ENCODE data around the gene MYH10. TPM values are rescaled to one million over a fixed set of nuclear protein-coding genes. Genes with fewer than 3 reads are reported as not detected.

Gene MYH10
- 1 to 10 TPM; 7.7 to 8.1 TPM for total RNA-seq

DNA sequence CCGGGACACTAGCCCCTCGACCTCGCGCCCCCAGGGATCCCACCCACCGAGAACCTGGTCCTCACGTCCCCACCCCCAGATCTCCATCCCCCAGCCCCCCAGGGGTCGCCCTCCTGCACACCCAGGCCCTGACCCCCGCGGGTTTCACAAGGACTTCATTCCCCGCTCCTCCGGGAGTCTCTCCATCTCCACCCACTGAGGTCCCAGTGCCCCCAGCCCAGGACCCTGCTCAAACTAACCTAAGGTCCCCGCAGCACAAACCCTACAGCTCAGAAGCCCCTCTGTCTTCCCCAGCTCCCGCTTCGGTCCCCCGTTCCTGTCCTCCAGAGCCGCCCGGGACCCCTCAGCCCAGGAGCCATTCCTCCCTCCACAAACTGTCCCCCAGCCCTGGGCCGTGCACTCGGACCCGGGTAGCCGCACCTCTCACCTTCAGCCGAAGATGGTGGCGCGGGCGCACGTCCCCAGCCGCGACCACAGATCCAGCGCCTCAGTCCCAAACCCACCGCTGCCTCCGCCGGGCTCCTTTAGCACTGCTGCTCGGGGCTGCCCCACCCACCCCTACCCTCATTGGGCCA is at the start of gene MYH10:
MYH10 (minus strand) TSS at position 499 of the 575 bp plus-strand sequence. CDS start 7,479 bp downstream, outside the sequence.
- peak within 1 kb of the TSS; percentile 82 for H3K27ac Mint-ChIP-seq
- CTCF ChIA-PET = interaction anchor here (0.9 kb wide), 1 partner anchor 116 kb away, joined by 3 read pairs; no protein-coding TSS in a partner anchor
- H3K36me3 Mint-ChIP-seq (ENCODE audit: low read depth) = no peaks in the 10 kb centered on the region
- H3K4me1 Mint-ChIP-seq (ENCODE audit: low read depth) = peaks cover 10% of the 10 kb centered on the region
- peak within 1 kb of the TSS; percentile 97 for H3K4me3 Mint-ChIP-seq
- no peaks in the 10 kb centered on the region for H3K9me3 Mint-ChIP-seq (ENCODE audit: insufficient read depth)
- DNase-seq (no peak), ATAC-seq (no peak)
- H3K27me3 Mint-ChIP-seq (ENCODE audit: low read depth) = peaks cover 60% of the 10 kb centered on the region
- POLR2A ChIA-PET = no interaction called here

DNA sequence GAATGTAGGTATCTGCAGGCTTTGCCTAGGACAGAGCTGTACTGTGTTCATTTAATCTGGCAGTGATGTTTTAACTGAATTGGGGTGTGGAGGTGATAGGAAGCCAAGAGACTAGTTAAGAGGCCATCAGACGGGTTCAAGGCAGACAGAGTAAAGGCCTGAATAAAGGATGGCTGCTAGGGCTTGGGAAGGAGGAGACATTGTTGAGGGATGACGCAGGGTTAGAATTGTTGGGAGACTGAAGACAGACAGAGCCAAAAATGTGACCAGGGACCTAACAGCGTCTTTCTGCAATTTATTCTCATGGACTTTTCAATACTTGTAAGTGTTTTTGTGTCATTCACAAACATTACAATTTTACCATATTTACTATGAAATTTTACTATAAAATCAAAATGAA is 48.6 kb upstream of the MYH10 start:
- H3K27me3 Mint-ChIP-seq (ENCODE audit: low read depth) = peaks cover 18% of the 10 kb centered on the region
- ChIA-PET CTCF (no interaction called here), POLR2A (no interaction called here)
- ATAC-seq (no peak), DNase-seq (no peak)
- H3K27ac Mint-ChIP-seq = no peak overlapping the region
- H3K4me1 Mint-ChIP-seq (ENCODE audit: low read depth) = no peaks in the 10 kb centered on the region
- no peak overlapping the region for H3K4me3 Mint-ChIP-seq
- no peaks in the 10 kb centered on the region for H3K9me3 Mint-ChIP-seq (ENCODE audit: insufficient read depth)
- no peaks in the 10 kb centered on the region for H3K36me3 Mint-ChIP-seq (ENCODE audit: low read depth)

DNA sequence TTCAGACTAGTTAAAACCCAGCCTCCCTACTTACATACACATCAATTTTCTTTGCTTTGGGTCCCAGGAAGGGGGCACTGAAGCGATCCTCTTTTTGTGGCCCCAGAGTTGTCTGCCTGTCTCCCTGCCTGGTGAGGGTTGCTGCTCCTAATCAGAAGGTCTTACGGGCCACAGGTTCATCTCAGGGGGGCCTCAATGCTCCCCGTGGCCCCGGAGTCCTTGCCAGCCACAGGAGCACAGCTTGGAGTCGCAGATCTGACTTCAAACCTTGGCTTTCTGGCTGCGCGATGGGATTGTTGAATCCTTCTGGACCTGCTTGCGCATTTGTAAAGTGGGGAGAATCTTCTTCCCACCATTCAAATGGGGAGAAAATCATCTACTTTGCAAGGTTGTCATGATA is 44.8 kb upstream of the MYH10 start:
- no peak for DNase-seq
- no peaks in the 10 kb centered on the region for H3K9me3 Mint-ChIP-seq (ENCODE audit: insufficient read depth)
- H3K4me3 Mint-ChIP-seq = no peak overlapping the region
- ATAC-seq = no peak
- ChIA-PET CTCF (no interaction called here), POLR2A (no interaction called here)
- H3K4me1 Mint-ChIP-seq (ENCODE audit: low read depth) = no peaks in the 10 kb centered on the region
- H3K36me3 Mint-ChIP-seq (ENCODE audit: low read depth) = no peaks in the 10 kb centered on the region
- peaks cover 20% of the 10 kb centered on the region for H3K27me3 Mint-ChIP-seq (ENCODE audit: low read depth)
- no peak overlapping the region for H3K27ac Mint-ChIP-seq

DNA sequence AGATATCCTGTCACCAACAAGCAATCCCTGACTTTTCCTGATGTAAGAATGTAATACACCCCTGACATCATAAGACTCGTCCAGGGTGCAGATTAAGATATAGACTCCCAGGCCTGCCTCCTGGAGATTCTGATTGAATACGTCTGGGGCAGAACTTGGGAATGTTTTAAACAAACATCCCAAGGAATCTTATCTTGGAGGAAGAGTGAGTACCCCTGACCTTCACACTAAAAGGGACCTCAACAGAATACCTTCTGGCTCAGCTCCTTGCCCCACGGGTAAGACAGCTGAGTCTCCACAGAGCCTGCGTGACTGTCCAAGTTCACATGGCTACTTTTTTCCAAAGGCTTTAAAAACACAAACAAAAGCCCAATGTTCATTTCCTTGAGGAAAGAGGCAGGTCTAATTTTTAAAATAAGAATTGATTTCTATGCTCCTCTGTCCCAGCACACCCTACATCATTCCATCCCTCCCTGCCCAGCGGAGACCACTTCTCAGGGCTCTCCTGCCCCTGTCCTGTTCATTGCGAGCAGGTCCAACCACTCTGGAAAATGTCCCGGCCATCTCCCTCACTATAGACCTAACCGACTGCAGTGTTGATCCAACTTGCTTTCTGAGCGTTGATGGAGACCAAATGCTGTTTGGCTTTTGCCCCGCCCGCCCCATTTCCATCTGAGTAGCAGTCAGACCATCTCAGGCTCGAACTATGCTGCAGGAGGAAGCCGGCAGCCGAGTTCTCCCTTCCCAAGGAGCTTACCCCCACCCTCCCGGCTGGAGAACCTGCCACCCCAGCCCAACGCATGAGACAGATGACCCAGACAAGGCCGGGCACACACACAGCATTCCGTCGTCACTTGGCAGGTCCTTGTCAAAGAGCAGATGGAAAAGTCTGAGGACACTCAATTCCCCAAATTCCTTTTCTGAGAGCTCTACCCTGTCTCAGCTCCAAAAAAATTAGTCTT is 44.1 kb upstream of the MYH10 start:
- DNase-seq = no peak
- peaks cover 20% of the 10 kb centered on the region for H3K27me3 Mint-ChIP-seq (ENCODE audit: low read depth)
- no peak overlapping the region for H3K27ac Mint-ChIP-seq
- H3K9me3 Mint-ChIP-seq (ENCODE audit: insufficient read depth) = no peaks in the 10 kb centered on the region
- no peaks in the 10 kb centered on the region for H3K4me1 Mint-ChIP-seq (ENCODE audit: low read depth)
- ChIA-PET CTCF (no interaction called here), POLR2A (no interaction called here)
- H3K4me3 Mint-ChIP-seq = no peak overlapping the region
- no peak for ATAC-seq
- no peaks in the 10 kb centered on the region for H3K36me3 Mint-ChIP-seq (ENCODE audit: low read depth)

DNA sequence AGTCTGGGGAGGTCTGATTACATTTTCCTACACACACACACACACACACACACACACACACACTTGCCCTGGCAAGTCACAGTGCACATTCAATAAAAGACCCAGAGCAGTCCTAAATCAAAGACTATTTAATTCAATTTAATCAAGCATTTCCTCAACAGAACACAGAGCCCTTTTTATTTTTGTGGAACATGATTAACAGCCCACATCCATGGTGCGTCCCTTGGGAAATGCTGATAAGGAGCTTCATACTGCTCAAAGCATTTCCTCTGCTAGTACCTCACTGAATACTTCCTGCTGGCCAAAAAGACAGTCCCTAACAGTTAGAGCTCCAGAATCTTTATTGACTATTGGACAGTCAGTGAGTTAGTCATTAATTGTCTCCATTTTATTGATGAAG is 43.1 kb upstream of the MYH10 start:
- CTCF ChIA-PET = no interaction called here
- no peak overlapping the region for H3K27ac Mint-ChIP-seq
- peaks cover 14% of the 10 kb centered on the region for H3K27me3 Mint-ChIP-seq (ENCODE audit: low read depth)
- DNase-seq (no peak), ATAC-seq (no peak)
- H3K4me3 Mint-ChIP-seq = no peak overlapping the region
- H3K36me3 Mint-ChIP-seq (ENCODE audit: low read depth) = no peaks in the 10 kb centered on the region
- POLR2A ChIA-PET = no interaction called here
- no peaks in the 10 kb centered on the region for H3K4me1 Mint-ChIP-seq (ENCODE audit: low read depth)
- H3K9me3 Mint-ChIP-seq (ENCODE audit: insufficient read depth) = no peaks in the 10 kb centered on the region

DNA sequence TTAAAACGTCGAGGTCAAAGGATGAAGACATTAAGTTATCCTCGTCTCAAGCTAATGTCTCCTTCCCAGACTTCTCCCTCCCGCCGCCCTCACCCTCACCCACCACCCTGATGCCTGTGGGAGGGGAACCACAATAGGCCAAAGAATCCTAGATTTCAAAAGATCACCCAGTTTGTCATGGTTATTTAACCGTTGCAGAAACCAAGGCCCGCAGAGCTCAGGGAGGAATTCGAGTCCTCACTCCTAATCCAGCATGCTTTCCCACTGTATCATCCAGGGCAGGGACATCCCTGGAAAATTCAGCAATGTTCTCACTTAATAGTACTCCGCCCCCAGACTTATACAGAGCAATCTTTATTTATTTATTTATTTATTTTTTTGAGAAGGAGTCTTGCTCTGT is 41.8 kb upstream of the MYH10 start:
- Mint-ChIP-seq H3K27me3 (ENCODE audit: low read depth) (peaks cover 11% of the 10 kb centered on the region), H3K9me3 (ENCODE audit: insufficient read depth) (no peaks in the 10 kb centered on the region), H3K4me1 (ENCODE audit: low read depth) (no peaks in the 10 kb centered on the region), H3K27ac (no peak overlapping the region), H3K36me3 (ENCODE audit: low read depth) (no peaks in the 10 kb centered on the region), H3K4me3 (no peak overlapping the region)
- ChIA-PET CTCF (no interaction called here), POLR2A (no interaction called here)
- DNase-seq = no peak
- no peak for ATAC-seq

DNA sequence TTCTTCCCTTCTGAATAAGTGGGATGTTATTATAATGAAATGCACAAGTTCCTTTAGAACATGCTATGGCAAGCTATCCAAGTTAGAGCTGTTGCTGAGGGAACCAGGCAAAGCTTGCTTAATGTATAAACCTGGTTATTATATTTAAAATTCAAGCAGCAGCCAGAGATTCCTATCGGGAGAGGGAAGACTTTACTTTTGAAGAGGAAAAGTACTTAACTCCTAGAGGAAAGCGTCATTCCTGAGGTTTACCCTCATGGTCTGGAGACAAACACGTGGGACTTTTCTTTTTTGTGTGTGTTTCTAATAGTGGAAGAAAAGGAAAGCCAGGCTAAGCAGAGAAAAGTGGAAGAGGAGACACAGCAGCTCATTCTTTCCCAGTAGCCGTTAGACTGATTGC is 39.9 kb upstream of the MYH10 start:
- Mint-ChIP-seq H3K4me1 (ENCODE audit: low read depth) (no peaks in the 10 kb centered on the region), H3K4me3 (no peak overlapping the region), H3K27me3 (ENCODE audit: low read depth) (peaks cover 4% of the 10 kb centered on the region), H3K9me3 (ENCODE audit: insufficient read depth) (no peaks in the 10 kb centered on the region), H3K27ac (no peak overlapping the region), H3K36me3 (ENCODE audit: low read depth) (no peaks in the 10 kb centered on the region)
- POLR2A ChIA-PET = no interaction called here
- CTCF ChIA-PET = no interaction called here
- DNase-seq (no peak), ATAC-seq (no peak)

DNA sequence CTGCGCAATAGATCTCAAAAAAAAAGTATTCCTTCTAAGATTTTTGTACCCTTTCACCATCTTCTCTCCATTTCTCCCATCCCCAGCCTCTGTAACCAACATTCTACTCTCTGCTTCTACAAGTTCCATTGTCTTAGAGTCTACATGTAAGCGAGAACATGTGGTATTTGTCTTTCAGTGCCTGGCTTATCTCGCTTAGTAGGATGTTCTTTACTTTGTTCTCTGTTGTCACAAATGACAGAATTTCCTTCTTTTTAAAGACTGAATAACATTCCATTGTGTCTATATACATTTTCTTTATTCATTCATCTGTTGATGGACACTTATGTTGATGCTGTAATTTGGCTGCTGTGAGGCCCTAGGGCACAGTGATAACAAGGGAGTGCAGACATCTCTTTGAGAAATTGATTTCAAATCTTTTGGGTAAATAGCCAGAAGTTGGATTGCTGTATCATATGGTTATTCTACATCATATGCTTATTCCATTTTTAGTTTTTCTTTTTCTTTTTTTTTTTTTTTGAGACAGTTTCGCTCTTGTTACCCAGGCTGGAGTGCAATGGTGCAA is 37.7 kb upstream of the MYH10 start:
- no peaks in the 10 kb centered on the region for H3K4me1 Mint-ChIP-seq (ENCODE audit: low read depth)
- ChIA-PET POLR2A (no interaction called here), CTCF (no interaction called here)
- H3K4me3 Mint-ChIP-seq = no peak overlapping the region
- no peaks in the 10 kb centered on the region for H3K9me3 Mint-ChIP-seq (ENCODE audit: insufficient read depth)
- peaks cover 7% of the 10 kb centered on the region for H3K27me3 Mint-ChIP-seq (ENCODE audit: low read depth)
- H3K36me3 Mint-ChIP-seq (ENCODE audit: low read depth) = no peaks in the 10 kb centered on the region
- no peak for DNase-seq
- H3K27ac Mint-ChIP-seq = no peak overlapping the region
- no peak for ATAC-seq

DNA sequence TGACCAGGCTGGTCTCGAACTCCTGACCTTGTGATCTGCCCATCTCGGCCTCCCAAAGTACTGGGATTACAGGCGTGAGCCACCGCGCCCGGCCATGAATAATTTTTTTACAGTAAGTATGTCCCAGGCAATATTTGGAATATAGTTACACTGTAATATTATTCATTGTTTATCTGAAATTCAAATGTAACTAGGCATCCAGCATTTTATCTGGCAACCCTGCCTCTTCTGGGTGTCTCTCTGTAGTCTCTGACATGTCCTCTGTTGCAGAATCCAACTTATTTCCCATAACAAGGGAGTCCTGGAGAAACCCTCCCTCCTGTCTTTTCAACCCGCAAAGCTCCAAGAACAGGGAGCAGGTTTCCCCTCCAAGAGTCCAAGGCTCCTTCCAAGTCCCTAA is 36.9 kb upstream of the MYH10 start:
- POLR2A ChIA-PET = no interaction called here
- Mint-ChIP-seq H3K4me3 (no peak overlapping the region), H3K27ac (no peak overlapping the region), H3K9me3 (ENCODE audit: insufficient read depth) (no peaks in the 10 kb centered on the region), H3K4me1 (ENCODE audit: low read depth) (no peaks in the 10 kb centered on the region), H3K27me3 (ENCODE audit: low read depth) (peaks cover 5% of the 10 kb centered on the region), H3K36me3 (ENCODE audit: low read depth) (no peaks in the 10 kb centered on the region)
- CTCF ChIA-PET = no interaction called here
- ATAC-seq (no peak), DNase-seq (no peak)

DNA sequence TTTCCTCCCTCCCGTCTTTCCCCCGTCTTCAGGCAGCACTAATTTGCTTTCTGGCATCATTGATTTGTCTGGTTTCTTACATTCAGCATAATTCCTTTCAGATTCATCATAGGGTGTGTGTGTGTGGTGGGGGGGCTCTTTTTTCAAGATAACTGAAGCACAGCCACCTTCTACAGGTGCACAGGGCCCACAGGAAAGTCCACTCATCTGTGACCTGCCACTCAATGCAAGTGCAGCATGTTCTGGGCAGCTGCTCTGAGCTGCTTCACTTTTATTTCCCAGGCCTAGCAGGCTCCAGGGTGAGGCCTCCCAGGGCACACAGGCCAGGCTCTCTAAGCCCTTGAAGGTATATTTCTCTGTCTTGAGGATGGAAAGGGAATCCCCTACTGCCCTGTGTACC is 35.2 kb upstream of the MYH10 start:
- Mint-ChIP-seq H3K36me3 (ENCODE audit: low read depth) (no peaks in the 10 kb centered on the region), H3K27ac (no peak overlapping the region), H3K27me3 (ENCODE audit: low read depth) (peaks cover 5% of the 10 kb centered on the region), H3K4me3 (no peak overlapping the region), H3K4me1 (ENCODE audit: low read depth) (no peaks in the 10 kb centered on the region), H3K9me3 (ENCODE audit: insufficient read depth) (no peaks in the 10 kb centered on the region)
- no peak for DNase-seq
- ATAC-seq = no peak
- POLR2A ChIA-PET = no interaction called here
- CTCF ChIA-PET = no interaction called here

DNA sequence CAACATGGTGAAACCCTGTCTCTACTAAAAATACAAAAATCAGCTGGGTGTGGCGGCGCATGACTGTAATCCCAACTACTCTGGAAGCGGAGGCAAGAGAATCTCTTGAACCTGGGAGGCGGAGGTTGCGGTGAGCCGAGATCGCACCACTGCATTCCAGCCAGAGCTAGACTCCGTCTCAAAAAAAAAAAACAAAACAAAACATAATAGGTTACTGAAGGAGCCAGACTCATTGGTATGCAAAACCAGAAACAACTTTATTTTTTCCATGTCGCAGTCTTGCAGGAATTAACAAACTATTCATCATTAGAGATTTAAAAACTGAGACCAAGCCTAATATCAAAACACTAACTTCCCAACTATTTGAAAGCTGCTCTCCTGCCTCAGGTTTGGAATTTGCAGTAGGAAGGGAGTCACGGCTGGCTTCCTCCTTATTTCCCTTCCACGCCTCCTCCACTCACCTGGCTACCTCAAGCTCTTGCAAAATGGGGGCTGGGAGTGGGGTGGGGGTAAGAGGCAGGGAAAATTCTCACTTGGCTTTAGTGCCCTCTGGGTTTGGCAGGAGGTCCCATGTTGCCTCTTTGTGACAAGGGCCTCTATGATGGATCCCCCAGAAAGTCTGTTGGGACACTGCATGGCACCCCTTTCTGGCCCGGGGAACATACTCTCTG is 34.1 kb upstream of the MYH10 start:
- no peak overlapping the region for H3K27ac Mint-ChIP-seq
- H3K4me1 Mint-ChIP-seq (ENCODE audit: low read depth) = peaks cover 7% of the 10 kb centered on the region
- no peak overlapping the region for H3K4me3 Mint-ChIP-seq
- H3K36me3 Mint-ChIP-seq (ENCODE audit: low read depth) = no peaks in the 10 kb centered on the region
- CTCF ChIA-PET = no interaction called here
- H3K9me3 Mint-ChIP-seq (ENCODE audit: insufficient read depth) = no peaks in the 10 kb centered on the region
- POLR2A ChIA-PET = no interaction called here
- peaks cover 5% of the 10 kb centered on the region for H3K27me3 Mint-ChIP-seq (ENCODE audit: low read depth)
- DNase-seq (no peak), ATAC-seq (no peak)

DNA sequence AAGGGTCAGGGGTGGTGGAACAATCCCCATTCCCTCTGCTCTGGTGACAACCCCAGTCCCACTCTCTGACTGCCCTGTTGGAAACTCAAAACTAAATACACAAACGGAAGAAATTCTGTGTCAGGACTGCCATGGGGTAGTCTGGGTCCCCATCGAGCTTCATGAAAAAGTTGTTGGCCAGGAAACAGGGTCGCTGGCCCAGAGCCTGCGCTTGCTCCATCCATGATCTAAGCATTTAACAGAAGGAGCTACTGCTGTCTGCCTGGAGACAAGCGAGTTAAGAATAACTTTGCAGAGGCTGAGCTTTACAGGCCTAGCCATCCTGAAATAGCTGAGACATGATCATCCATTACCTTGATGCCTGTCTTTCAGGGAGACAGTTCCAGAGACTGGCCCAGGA is 32.4 kb upstream of the MYH10 start:
- Mint-ChIP-seq H3K27me3 (ENCODE audit: low read depth) (peaks cover 5% of the 10 kb centered on the region), H3K4me1 (ENCODE audit: low read depth) (peaks cover 7% of the 10 kb centered on the region), H3K9me3 (ENCODE audit: insufficient read depth) (no peaks in the 10 kb centered on the region), H3K27ac (no peak overlapping the region), H3K36me3 (ENCODE audit: low read depth) (no peaks in the 10 kb centered on the region), H3K4me3 (no peak overlapping the region)
- CTCF ChIA-PET = no interaction called here
- no peak for ATAC-seq
- no peak for DNase-seq
- POLR2A ChIA-PET = interaction anchor here (0.6 kb wide), 1 partner anchor 148 kb away, joined by 5 read pairs; no protein-coding TSS in a partner anchor

Measured in activated CD8-positive, alpha-beta T cell treated with anti-CD3 and anti-CD28 coated beads, Interleukin-2, amount 10 ng/mL, durations not matched to agents 7 days and 5 days (primary cell).